CD8-positive, alpha-beta memory T cell (primary cell): ENCODE results near the gene MALT1. TPM values are rescaled to one million over a fixed set of nuclear protein-coding genes. Genes with fewer than 3 reads are reported as not detected.

Experiments
- CTCF ChIA-PET: fragments of 350-600 bp; sonication (Branson Sonifier 250); formaldehyde crosslinking; loops from one replicate; lab custom pipeline; 2021; ENCODE audit warnings: antibody characterized with exemption; lab: Charles Lee
- POLR2A ChIA-PET: fragments of 350-600 bp; sonication (Branson Sonifier 250); formaldehyde crosslinking; loops from one replicate; lab custom pipeline; 2021; ENCODE audit warnings: antibody characterized with exemption; lab: Charles Lee
- DNase-seq, 5 donors: peaks; one replicate each; pipeline versions ENCODE4 v3.0.0 to v3.0.0-alpha.2; 2020 to 2022; ENCODE audit warnings: mixed read lengths in 1 of 5
- H3K27ac ChIP-seq: one replicate; pipeline ENCODE4 v1.7.0; 2013; ENCODE audit warnings: low read depth, mild to moderate bottlenecking, low read length, moderate library complexity
- H3K27me3 ChIP-seq: 2 replicates; pipeline ENCODE4 v1.7.0; 2013; ENCODE audit warnings: low read length, mild to moderate bottlenecking; ENCODE audit not compliant: insufficient read depth, poor library complexity, severe bottlenecking
- H3K36me3 ChIP-seq: 2 replicates; pipeline ENCODE4 v1.7.0; 2013; ENCODE audit warnings: mild to moderate bottlenecking, low read length, moderate library complexity; ENCODE audit not compliant: insufficient read depth
- H3K4me1 ChIP-seq: 2 replicates; pipeline ENCODE4 v1.7.0; 2013; ENCODE audit warnings: mild to moderate bottlenecking, low read length, moderate library complexity; ENCODE audit not compliant: insufficient read depth
- H3K4me3 ChIP-seq: 2 replicates; pipeline ENCODE4 v1.7.0; 2013; ENCODE audit warnings: mild to moderate bottlenecking, low read length
- H3K9me3 ChIP-seq: 2 replicates; pipeline ENCODE4 v1.7.0; 2013; ENCODE audit warnings: mild to moderate bottlenecking, low read length
- H3K27ac Mint-ChIP-seq, 8 donors: one replicate each; pipeline ENCODE4 v1.8.0; 2020 to 2021; ENCODE audit warnings: mixed read lengths in 8 of 8, mild to moderate bottlenecking in 6 of 8, inconsistent platforms in 3 of 8, moderate library complexity in 3 of 8
- H3K27me3 Mint-ChIP-seq, 2 donors: one replicate each; pipeline ENCODE4 v1.8.0; 2020 to 2021; ENCODE audit warnings: mixed read lengths in 2 of 2, mild to moderate bottlenecking in 1 of 2, moderate library complexity in 1 of 2
- H3K36me3 Mint-ChIP-seq, 3 donors: one replicate each; pipeline ENCODE4 v1.8.0; 2020 to 2021; ENCODE audit warnings: mixed read lengths in 3 of 3, inconsistent platforms in 1 of 3, mild to moderate bottlenecking in 1 of 3
- H3K4me1 Mint-ChIP-seq, 3 donors: one replicate each; pipeline ENCODE4 v1.8.0; 2020 to 2021; ENCODE audit warnings: mixed read lengths in 3 of 3, inconsistent platforms in 1 of 3, mild to moderate bottlenecking in 1 of 3
- H3K4me3 Mint-ChIP-seq, 7 donors: one replicate each; pipeline ENCODE4 v1.8.0; 2020 to 2021; ENCODE audit warnings: mixed read lengths in 7 of 7, mild to moderate bottlenecking in 6 of 7, moderate library complexity in 4 of 7, inconsistent platforms in 2 of 7
- H3K9me3 Mint-ChIP-seq, 5 donors: one replicate each; pipeline ENCODE4 v1.8.0; 2020 to 2022; ENCODE audit warnings: mixed read lengths in 5 of 5, mild to moderate bottlenecking in 3 of 5, moderate library complexity in 2 of 5, inconsistent platforms in 1 of 5
- polyA plus RNA-seq: library from polyadenylated mRNA; unstranded; fragments of 300-500 nt; fragmentation: Illumina TruSeq; gene quantifications from one replicate; pipeline ENCODE4 v1.2.3, GENCODE V29; 2021
- total RNA-seq, 2 experiments: library from RNA; stranded (reverse); gene quantifications; one replicate each; pipeline ENCODE4 v1.2.3, GENCODE V29; 2021

The MALT1 gene, protein sequence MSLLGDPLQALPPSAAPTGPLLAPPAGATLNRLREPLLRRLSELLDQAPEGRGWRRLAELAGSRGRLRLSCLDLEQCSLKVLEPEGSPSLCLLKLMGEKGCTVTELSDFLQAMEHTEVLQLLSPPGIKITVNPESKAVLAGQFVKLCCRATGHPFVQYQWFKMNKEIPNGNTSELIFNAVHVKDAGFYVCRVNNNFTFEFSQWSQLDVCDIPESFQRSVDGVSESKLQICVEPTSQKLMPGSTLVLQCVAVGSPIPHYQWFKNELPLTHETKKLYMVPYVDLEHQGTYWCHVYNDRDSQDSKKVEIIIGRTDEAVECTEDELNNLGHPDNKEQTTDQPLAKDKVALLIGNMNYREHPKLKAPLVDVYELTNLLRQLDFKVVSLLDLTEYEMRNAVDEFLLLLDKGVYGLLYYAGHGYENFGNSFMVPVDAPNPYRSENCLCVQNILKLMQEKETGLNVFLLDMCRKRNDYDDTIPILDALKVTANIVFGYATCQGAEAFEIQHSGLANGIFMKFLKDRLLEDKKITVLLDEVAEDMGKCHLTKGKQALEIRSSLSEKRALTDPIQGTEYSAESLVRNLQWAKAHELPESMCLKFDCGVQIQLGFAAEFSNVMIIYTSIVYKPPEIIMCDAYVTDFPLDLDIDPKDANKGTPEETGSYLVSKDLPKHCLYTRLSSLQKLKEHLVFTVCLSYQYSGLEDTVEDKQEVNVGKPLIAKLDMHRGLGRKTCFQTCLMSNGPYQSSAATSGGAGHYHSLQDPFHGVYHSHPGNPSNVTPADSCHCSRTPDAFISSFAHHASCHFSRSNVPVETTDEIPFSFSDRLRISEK
- 10 to 100 TPM; 33.1 to 35.8 TPM for total RNA-seq
- polyA plus RNA-seq, result 41.4 TPM

DNA sequence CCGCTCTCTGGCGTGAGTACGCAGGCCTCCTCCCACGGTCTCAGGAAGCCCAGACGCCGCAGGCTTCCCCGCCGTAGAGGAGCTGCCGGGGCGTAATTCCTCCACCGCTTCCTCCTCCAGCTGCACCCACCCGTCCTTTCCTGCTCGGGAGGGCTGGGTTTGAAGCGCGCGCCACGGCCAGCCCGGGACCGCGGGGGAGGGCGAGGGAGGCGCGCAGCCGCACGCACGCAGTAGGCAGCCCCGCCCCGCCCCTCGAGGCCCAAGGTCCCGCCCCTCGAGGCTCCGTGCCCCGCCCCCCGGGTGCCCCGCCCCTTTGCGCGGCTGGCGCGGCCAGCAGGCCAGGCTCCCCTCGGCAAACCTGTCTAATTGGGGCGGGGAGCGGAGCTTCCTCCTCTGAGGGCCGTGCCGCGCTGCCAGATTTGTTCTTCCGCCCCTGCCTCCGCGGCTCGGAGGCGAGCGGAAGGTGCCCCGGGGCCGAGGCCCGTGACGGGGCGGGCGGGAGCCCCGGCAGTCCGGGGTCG is at the start of gene MALT1:
MALT1 (plus strand) TSS at position 355 of the 521 bp plus-strand sequence. CDS start 179 bp downstream, outside the sequence.
- Histone ChIP-seq H3K9me3 (no peaks in the 10 kb centered on the region), H3K27ac (peak within 1 kb of the TSS; percentile 80), H3K36me3 (no peaks in the 10 kb centered on the region), H3K27me3 (no peaks in the 10 kb centered on the region), H3K4me1 (peaks cover 41% of the 10 kb centered on the region), H3K4me3 (peak within 1 kb of the TSS; percentile 71)
- Mint-ChIP-seq H3K4me3 (peak within 1 kb of the TSS; percentile 91 to 96 (median 96)), H3K4me1 (peaks cover 41 to 62% (median 59%) of the 10 kb centered on the region in 3 donors), H3K27me3 (no peaks in the 10 kb centered on the region), H3K36me3 (peaks cover 4 to 23% (median 10%) of the 10 kb centered on the region in 3 donors), H3K27ac (peak within 1 kb of the TSS; percentile 92 to 97 (median 94)), H3K9me3 (no peaks in the 10 kb centered on the region)
- ChIA-PET POLR2A (interaction anchor here (0.6 to 3.1 kb wide), 19 partner anchors 9 to 130 kb away, joined by 3 to 43 read pairs (median 5); no protein-coding TSS in a partner anchor), CTCF (interaction anchor here (1.0 to 4.1 kb wide), 12 partner anchors 13 to 142 kb away, joined by 3 to 35 read pairs (median 8); no protein-coding TSS in a partner anchor)
- peak; percentile 92 to 96 (median 93) for DNase-seq

DNA sequence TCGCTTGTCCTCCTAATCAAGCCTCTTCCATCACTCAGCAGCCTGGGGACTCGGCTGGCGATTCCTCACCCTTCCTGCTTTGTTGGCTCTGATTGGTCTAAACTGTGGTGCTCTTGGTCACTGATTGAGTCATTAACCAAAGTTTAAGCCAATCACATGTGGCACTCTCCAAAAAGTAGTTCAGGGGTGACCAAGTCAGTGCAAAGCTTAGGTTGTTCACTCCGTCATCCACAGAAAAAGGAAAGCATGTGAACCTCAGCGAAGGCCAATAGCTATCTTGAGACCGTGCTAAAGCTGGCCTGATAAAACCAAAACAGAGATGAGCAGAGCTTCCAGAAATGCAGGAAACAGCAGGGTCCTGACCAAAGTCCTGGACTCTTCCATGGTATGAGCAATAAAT is 47.3 kb upstream of the MALT1 start:
- H3K36me3 Mint-ChIP-seq, result peaks cover 0 to 12% (median 0%) of the 10 kb centered on the region in 3 donors
- H3K27me3 Mint-ChIP-seq, result peaks cover 0 to 2% of the 10 kb centered on the region in 2 donors
- Histone ChIP-seq H3K27ac (no peak overlapping the region), H3K9me3 (no peaks in the 10 kb centered on the region), H3K27me3 (no peaks in the 10 kb centered on the region), H3K4me3 (no peak overlapping the region), H3K4me1 (peaks cover 4% of the 10 kb centered on the region), H3K36me3 (no peaks in the 10 kb centered on the region)
- no peak for DNase-seq
- H3K4me1 Mint-ChIP-seq, result peaks cover 1 to 12% (median 7%) of the 10 kb centered on the region in 3 donors
- H3K9me3 Mint-ChIP-seq, result no peaks in the 10 kb centered on the region
- H3K4me3 Mint-ChIP-seq, result no peak overlapping the region
- ChIA-PET POLR2A (no interaction called here), CTCF (no interaction called here)
- H3K27ac Mint-ChIP-seq, result peak overlapping the region in 3 of 8 donors; percentile 22 to 54 (median 50)

DNA sequence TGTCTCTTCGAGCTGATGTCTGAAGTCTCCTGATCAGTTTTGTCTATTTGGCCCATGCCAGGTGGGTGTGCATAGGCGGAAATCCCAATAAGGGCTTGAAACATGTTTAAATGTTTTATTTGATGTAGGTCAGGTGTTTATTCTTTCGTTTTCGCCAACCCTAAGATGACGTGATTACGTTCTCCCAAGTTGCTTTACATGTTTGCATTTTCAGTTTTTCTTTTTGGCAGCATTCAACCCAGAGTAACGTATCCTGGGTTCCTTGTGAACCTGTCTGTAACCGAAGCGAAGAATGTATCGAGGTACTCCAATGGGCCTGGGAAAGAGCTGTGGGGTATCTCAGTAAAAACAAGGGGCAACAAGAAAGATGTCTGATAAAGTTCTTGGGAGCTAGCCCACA is 45.4 kb upstream of the MALT1 start:
- Histone ChIP-seq H3K4me1 (peaks cover 15% of the 10 kb centered on the region), H3K27ac (no peak overlapping the region), H3K9me3 (no peaks in the 10 kb centered on the region), H3K27me3 (no peaks in the 10 kb centered on the region), H3K4me3 (no peak overlapping the region), H3K36me3 (no peaks in the 10 kb centered on the region)
- POLR2A ChIA-PET, result no interaction called here
- no peak for DNase-seq
- peaks cover 5 to 23% (median 18%) of the 10 kb centered on the region in 3 donors for H3K4me1 Mint-ChIP-seq
- H3K4me3 Mint-ChIP-seq, result no peak overlapping the region
- peak overlapping the region in 3 of 8 donors; percentile 18 to 81 (median 55) for H3K27ac Mint-ChIP-seq
- peaks cover 0 to 2% of the 10 kb centered on the region in 2 donors for H3K27me3 Mint-ChIP-seq
- CTCF ChIA-PET, result interaction anchor here (1.1 kb wide), 1 partner anchor 13 kb away, joined by 4 read pairs; no protein-coding TSS in a partner anchor
- H3K36me3 Mint-ChIP-seq, result peaks cover 0 to 12% (median 0%) of the 10 kb centered on the region in 3 donors
- H3K9me3 Mint-ChIP-seq, result no peaks in the 10 kb centered on the region

DNA sequence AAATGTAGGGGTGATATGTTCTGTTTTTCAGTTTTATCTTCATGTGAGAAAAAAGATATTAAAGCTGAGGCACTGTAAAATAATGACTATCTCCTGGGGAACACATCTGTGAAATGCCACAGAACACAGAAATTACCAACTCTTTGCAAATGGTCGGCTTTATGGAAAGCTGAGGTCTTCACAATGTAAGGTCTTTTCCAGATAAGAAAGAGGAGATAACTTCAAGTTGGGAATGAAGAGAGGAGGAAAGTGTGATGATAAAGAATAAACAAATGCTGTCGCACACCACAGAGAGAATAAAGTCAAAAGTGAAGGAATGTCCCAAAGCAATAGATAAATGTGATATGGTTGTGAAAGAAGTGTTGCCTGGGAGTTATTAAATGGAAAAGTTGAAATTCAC is 41.2 kb upstream of the MALT1 start:
- Mint-ChIP-seq H3K4me3 (no peak overlapping the region), H3K36me3 (peaks cover 0 to 2% (median 0%) of the 10 kb centered on the region in 3 donors), H3K4me1 (peaks cover 4 to 18% (median 12%) of the 10 kb centered on the region in 3 donors), H3K27me3 (no peaks in the 10 kb centered on the region), H3K27ac (no peak overlapping the region), H3K9me3 (no peaks in the 10 kb centered on the region)
- ChIA-PET POLR2A (no interaction called here), CTCF (interaction anchor here (1.3 kb wide), 1 partner anchor 17 kb away, joined by 3 read pairs; no protein-coding TSS in a partner anchor)
- Histone ChIP-seq H3K4me3 (no peak overlapping the region), H3K9me3 (no peaks in the 10 kb centered on the region), H3K27ac (no peak overlapping the region), H3K4me1 (peaks cover 15% of the 10 kb centered on the region), H3K36me3 (no peaks in the 10 kb centered on the region), H3K27me3 (no peaks in the 10 kb centered on the region)
- no peak for DNase-seq

DNA sequence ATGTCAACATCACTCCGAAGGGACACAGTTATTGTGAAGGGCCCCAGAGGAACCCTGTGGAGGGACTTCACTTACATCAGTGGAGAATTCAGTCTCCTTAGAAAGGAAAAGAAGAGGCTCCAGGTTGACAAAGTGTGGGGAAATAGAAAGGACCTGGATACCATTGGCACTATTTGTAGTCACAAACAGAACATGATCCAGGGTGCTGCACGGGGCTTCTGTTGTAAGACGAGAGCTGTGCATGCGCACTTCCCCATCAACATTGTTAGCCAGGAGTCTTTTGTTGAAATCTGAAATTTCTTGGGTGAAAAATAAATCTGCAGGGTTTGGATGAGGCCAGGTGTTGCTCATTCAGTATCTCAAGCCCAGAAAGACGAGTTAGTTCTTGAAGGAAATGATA is 40.0 kb upstream of the MALT1 start:
- H3K27me3 ChIP-seq, result no peaks in the 10 kb centered on the region
- no peak overlapping the region for H3K4me3 ChIP-seq
- H3K36me3 Mint-ChIP-seq, result peaks cover 0 to 4% (median 0%) of the 10 kb centered on the region in 3 donors
- no peaks in the 10 kb centered on the region for H3K9me3 ChIP-seq
- POLR2A ChIA-PET, result no interaction called here
- H3K27ac ChIP-seq, result no peak overlapping the region
- no peaks in the 10 kb centered on the region for H3K27me3 Mint-ChIP-seq
- H3K9me3 Mint-ChIP-seq, result no peaks in the 10 kb centered on the region
- no peaks in the 10 kb centered on the region for H3K36me3 ChIP-seq
- CTCF ChIA-PET, result interaction anchor here (1.1 to 1.5 kb wide), 2 partner anchors 133 to 137 kb away, joined by 3 to 5 read pairs; no protein-coding TSS in a partner anchor
- no peak for DNase-seq
- H3K4me1 ChIP-seq, result peaks cover 15% of the 10 kb centered on the region
- peak overlapping the region in 1 of 8 donors; percentile 60 for H3K27ac Mint-ChIP-seq
- peaks cover 6 to 23% (median 17%) of the 10 kb centered on the region in 3 donors for H3K4me1 Mint-ChIP-seq
- H3K4me3 Mint-ChIP-seq, result no peak overlapping the region

DNA sequence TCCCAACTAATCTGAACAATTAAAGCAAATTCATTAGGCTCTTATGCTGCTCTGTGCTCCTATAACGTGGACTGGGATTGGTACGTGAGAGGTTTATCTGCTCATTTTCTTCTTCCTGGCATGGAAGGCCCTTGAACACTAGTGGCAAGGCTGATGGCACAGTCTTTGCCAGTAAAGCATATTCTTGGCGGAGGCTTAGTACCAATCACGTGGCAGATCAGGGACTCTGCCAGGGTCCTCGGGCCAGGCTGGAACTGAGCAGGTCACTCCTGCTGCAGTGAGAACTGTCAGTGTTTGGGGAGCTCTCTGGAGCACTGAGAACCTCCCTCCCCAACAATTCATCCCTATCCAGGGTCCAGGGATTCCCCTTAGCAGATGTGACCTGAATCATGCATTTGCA is 38.7 kb upstream of the MALT1 start:
- Mint-ChIP-seq H3K4me1 (peaks cover 6 to 23% (median 17%) of the 10 kb centered on the region in 3 donors), H3K27me3 (no peaks in the 10 kb centered on the region), H3K4me3 (no peak overlapping the region), H3K36me3 (peaks cover 0 to 4% (median 0%) of the 10 kb centered on the region in 3 donors), H3K9me3 (peaks cover 0 to under 1% (median 0%) of the 10 kb centered on the region in 5 donors), H3K27ac (no peak overlapping the region)
- H3K9me3 ChIP-seq, result no peaks in the 10 kb centered on the region
- ChIA-PET CTCF (interaction anchor here (1.5 to 1.7 kb wide), 2 partner anchors 14 to 132 kb away, joined by 3 to 5 read pairs; no protein-coding TSS in a partner anchor), POLR2A (no interaction called here)
- no peak overlapping the region for H3K4me3 ChIP-seq
- H3K27ac ChIP-seq, result no peak overlapping the region
- no peaks in the 10 kb centered on the region for H3K36me3 ChIP-seq
- no peak for DNase-seq
- no peaks in the 10 kb centered on the region for H3K27me3 ChIP-seq
- H3K4me1 ChIP-seq, result peaks cover 15% of the 10 kb centered on the region

DNA sequence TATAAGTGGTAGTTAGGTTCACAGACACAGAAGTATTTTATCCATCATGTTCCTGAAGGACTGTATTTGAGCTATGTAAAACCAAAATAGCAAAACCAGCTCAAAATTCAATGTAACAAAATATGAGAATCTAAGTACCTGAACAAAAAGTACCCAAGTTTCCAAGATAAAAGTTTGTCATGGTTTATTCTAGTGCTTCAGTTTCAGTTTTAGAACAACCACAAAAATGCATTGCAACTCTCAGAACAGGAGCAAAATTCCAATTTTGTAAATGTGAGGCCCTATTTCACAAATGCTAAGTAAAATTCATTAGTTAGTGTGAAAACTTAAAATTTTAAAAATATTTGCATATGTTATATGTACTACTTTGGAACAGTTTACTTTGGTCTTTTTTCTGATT is 37.4 kb upstream of the MALT1 start:
- Mint-ChIP-seq H3K4me3 (no peak overlapping the region), H3K27me3 (no peaks in the 10 kb centered on the region), H3K9me3 (peaks cover 0 to 2% (median 0%) of the 10 kb centered on the region in 5 donors), H3K4me1 (peaks cover 8 to 19% (median 17%) of the 10 kb centered on the region in 3 donors), H3K36me3 (peaks cover 0 to 4% (median 0%) of the 10 kb centered on the region in 3 donors), H3K27ac (peak overlapping the region in 1 of 8 donors; percentile 37)
- Histone ChIP-seq H3K4me3 (no peak overlapping the region), H3K36me3 (no peaks in the 10 kb centered on the region), H3K9me3 (no peaks in the 10 kb centered on the region), H3K27me3 (no peaks in the 10 kb centered on the region), H3K27ac (no peak overlapping the region), H3K4me1 (peaks cover 13% of the 10 kb centered on the region)
- ChIA-PET POLR2A (no interaction called here), CTCF (interaction anchor here (1.7 kb wide), 1 partner anchor 12 kb away, joined by 3 read pairs; no protein-coding TSS in a partner anchor)
- DNase-seq, result no peak
